ENCODE measurements around the gene ALG6.
A peak's percentile ranks its signal among the peaks of the same experiment; 100 is the strongest.

ALG6 gene

DNA sequence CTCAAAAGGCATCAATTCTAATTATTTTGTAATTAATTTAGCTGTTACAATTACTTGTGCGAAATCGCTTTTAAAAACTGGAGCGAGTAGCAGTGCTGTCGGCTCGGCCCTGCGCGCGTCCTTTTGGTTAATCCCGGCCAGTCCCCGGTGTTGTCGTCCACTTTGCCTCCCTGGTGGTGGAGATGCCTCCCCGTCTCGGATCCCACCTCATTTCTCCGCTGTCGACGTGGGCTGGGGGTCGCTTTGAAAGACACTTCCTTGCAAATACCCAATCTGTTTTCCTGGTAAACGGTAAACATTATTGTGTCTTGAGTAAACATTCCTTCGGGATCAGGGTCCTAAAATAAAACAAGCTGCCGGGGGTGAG lies 41.3 kb upstream of the ALG6 start:
- peaks cover 17% of the 10 kb centered on the region for H3K4me1 ChIP-seq (ENCODE audit: insufficient read depth, low read length, severe bottlenecking)
- TF ChIP-seq EZH2 (IDR thresholded peaks at IDR 0.05; ENCODE audit: borderline replicate concordance, low read length) = no peak
- TF ChIP-seq, protein P1, sequence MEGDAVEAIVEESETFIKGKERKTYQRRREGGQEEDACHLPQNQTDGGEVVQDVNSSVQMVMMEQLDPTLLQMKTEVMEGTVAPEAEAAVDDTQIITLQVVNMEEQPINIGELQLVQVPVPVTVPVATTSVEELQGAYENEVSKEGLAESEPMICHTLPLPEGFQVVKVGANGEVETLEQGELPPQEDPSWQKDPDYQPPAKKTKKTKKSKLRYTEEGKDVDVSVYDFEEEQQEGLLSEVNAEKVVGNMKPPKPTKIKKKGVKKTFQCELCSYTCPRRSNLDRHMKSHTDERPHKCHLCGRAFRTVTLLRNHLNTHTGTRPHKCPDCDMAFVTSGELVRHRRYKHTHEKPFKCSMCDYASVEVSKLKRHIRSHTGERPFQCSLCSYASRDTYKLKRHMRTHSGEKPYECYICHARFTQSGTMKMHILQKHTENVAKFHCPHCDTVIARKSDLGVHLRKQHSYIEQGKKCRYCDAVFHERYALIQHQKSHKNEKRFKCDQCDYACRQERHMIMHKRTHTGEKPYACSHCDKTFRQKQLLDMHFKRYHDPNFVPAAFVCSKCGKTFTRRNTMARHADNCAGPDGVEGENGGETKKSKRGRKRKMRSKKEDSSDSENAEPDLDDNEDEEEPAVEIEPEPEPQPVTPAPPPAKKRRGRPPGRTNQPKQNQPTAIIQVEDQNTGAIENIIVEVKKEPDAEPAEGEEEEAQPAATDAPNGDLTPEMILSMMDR (IDR thresholded peaks at IDR 0.05; ENCODE audit: low read length) = no peak
- no peak overlapping the region for H3K4me2 ChIP-seq (ENCODE audit: low read length)
- no peak overlapping the region for H3K4me3 ChIP-seq (ENCODE audit: low read depth, low read length, poor library complexity, severe bottlenecking)
- no peak overlapping the region for H2AFZ ChIP-seq (ENCODE audit: low read length)
- H3K36me3 ChIP-seq (ENCODE audit: insufficient read depth, low read length) = no peaks in the 10 kb centered on the region
- H3K9me3 ChIP-seq (ENCODE audit: low read length) = no peaks in the 10 kb centered on the region
- H3K9ac ChIP-seq (ENCODE audit: low read length) = no peak overlapping the region
- H3K27me3 ChIP-seq (ENCODE audit: insufficient read depth, low read length) = no peaks in the 10 kb centered on the region
- no peaks in the 10 kb centered on the region for H3K79me2 ChIP-seq (ENCODE audit: insufficient read depth, low read length)
- H4K20me1 ChIP-seq (ENCODE audit: insufficient read depth, low read length) = no peaks in the 10 kb centered on the region
- no peaks in the 10 kb centered on the region for H3F3A ChIP-seq (ENCODE audit: insufficient read depth, low read length)
- H3K27ac ChIP-seq (ENCODE audit: low read depth, low read length, poor library complexity, severe bottlenecking) = no peak overlapping the region
- H3K9me2 ChIP-seq (ENCODE audit: low read depth, low read length) = no peaks in the 10 kb centered on the region

DNA sequence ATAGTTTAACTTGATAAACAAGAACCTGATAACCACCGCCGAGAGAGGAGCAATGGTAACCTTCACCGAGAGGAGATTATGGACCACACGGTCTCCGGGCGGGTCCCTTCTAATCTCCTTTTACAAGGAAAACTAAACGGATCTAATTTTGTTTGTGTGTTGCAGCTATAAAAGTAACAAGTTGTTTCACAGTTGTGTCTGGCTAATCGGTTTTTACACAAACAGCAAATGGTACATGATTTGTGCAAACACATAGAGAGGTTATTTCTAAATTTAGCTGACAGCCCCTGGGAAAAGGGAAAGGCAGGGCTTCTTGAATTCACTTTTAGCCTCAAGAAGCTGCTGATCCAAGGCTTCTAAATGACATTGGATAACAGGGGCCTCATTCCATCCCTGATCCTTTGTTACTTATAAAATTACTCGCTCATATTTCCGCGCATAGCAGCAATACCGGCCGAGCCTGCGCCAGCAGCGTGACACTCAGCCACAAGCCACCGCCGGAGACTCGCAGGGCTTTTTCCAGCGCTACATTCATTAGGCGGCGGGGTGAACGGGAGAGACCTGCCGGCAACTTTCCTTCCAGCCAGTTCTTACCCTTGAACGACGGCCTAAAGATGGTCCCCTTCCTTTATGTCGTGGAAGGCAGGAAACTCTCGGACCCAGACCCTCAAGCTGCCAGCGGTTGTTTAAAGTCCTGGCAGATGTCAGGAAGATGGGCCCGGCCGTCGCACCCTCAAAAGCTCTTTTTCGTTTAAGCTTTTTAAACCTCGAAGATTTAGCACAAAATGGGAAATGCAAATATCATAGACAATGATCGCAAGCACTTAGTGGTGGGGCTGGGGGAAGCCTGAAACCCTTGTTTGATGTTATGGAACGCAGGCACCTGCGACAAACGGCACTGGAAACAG lies 40.7 kb upstream of the ALG6 start:
- H2AFZ ChIP-seq (ENCODE audit: low read length) = peak overlapping the region; percentile 73
- H3K9ac ChIP-seq (ENCODE audit: low read length) = peak overlapping the region; percentile 37
- no peaks in the 10 kb centered on the region for H3K36me3 ChIP-seq (ENCODE audit: insufficient read depth, low read length)
- H3K27me3 ChIP-seq (ENCODE audit: insufficient read depth, low read length) = no peaks in the 10 kb centered on the region
- peak overlapping the region; percentile 49 for H3K4me3 ChIP-seq (ENCODE audit: low read depth, low read length, poor library complexity, severe bottlenecking)
- no peaks in the 10 kb centered on the region for H3K9me2 ChIP-seq (ENCODE audit: low read depth, low read length)
- no peak overlapping the region for H3K27ac ChIP-seq (ENCODE audit: low read depth, low read length, poor library complexity, severe bottlenecking)
- H4K20me1 ChIP-seq (ENCODE audit: insufficient read depth, low read length) = no peaks in the 10 kb centered on the region
- TF ChIP-seq, protein P1 (IDR thresholded peaks at IDR 0.05; ENCODE audit: low read length) = no peak
- no peak for TF ChIP-seq EZH2 (IDR thresholded peaks at IDR 0.05; ENCODE audit: borderline replicate concordance, low read length)
- H3F3A ChIP-seq (ENCODE audit: insufficient read depth, low read length) = no peaks in the 10 kb centered on the region
- peaks cover 17% of the 10 kb centered on the region for H3K4me1 ChIP-seq (ENCODE audit: insufficient read depth, low read length, severe bottlenecking)
- no peaks in the 10 kb centered on the region for H3K79me2 ChIP-seq (ENCODE audit: insufficient read depth, low read length)
- H3K9me3 ChIP-seq (ENCODE audit: low read length) = no peaks in the 10 kb centered on the region
- peak overlapping the region; percentile 67 for H3K4me2 ChIP-seq (ENCODE audit: low read length)

DNA sequence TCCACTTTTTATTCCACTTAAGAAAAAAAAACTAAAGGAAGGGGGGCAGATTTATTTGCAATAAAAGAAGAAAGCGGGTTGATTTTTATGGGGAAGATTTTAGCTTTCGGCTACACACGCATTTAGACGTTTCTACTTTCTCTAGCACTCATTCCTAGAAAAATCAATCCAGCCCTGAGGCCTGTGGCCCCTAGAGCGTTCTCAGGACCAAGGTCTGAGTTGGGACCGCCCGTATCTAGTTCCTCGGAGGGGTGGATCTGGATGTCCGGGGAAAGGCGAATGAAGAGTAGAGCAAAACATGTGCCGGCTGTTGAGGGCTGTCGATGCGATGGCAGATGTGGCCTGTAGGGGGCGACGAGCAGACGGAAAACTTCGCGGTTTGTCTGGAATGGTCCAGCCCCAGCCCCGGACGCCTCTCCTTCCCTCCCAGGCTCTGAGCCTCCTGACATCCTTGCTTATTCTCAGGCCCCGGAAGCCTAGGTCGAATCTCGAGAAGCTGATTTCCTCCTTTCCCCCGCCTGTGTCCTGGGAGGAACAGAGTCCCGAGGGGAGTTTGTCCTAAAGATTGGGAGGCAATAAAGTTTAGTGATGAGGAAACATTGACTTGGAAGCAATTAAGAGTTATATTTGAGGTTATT lies 39.9 kb upstream of the ALG6 start:
- Histone ChIP-seq H3K27me3 (ENCODE audit: insufficient read depth, low read length) (no peaks in the 10 kb centered on the region), H3K9me3 (ENCODE audit: low read length) (no peaks in the 10 kb centered on the region), H3K27ac (ENCODE audit: low read depth, low read length, poor library complexity, severe bottlenecking) (no peak overlapping the region), H4K20me1 (ENCODE audit: insufficient read depth, low read length) (no peaks in the 10 kb centered on the region), H3K4me1 (ENCODE audit: insufficient read depth, low read length, severe bottlenecking) (peaks cover 17% of the 10 kb centered on the region), H3F3A (ENCODE audit: insufficient read depth, low read length) (no peaks in the 10 kb centered on the region), H3K9ac (ENCODE audit: low read length) (peak overlapping the region; percentile 37; the same call in 1 of the 2 replicates), H3K36me3 (ENCODE audit: insufficient read depth, low read length) (no peaks in the 10 kb centered on the region), H3K79me2 (ENCODE audit: insufficient read depth, low read length) (no peaks in the 10 kb centered on the region), H3K9me2 (ENCODE audit: low read depth, low read length) (no peaks in the 10 kb centered on the region), H3K4me2 (ENCODE audit: low read length) (peak overlapping the region; percentile 67), H2AFZ (ENCODE audit: low read length) (peak overlapping the region; percentile 73), H3K4me3 (ENCODE audit: low read depth, low read length, poor library complexity, severe bottlenecking) (peak overlapping the region; percentile 49)
- TF ChIP-seq EZH2 (IDR thresholded peaks at IDR 0.05; ENCODE audit: borderline replicate concordance, low read length) = no peak
- TF ChIP-seq, protein P1 (IDR thresholded peaks at IDR 0.05; ENCODE audit: low read length) = peak; percentile 78
